Raji (cell line): ENCODE data around the gene FGD3.

Experiments
- POLR2A ChIP-seq: IDR thresholded peaks from 2 replicates; pipeline ENCODE4 v1.6.1; 2011; ENCODE audit warnings: low read depth, low read length, control low read depth; ENCODE audit not compliant: insufficient read depth

The FGD3 gene

GRCh38 chr9:92983984-92984589, 36.8 kb downstream of the FGD3 start:
- no peak for TF ChIP-seq POLR2A

GRCh38 chr9:92984976-92985375, 37.7 kb downstream of the FGD3 start:
- TF ChIP-seq POLR2A = no peak

- TF ChIP-seq POLR2A = no peak
These were observed 39.1 kb downstream of the FGD3 start for GRCh38 chr9:92986176-92987119.

GRCh38 chr9:92988215-92988768, 41.0 kb downstream of the FGD3 start:
- TF ChIP-seq POLR2A = no peak

- TF ChIP-seq POLR2A = no peak
These were observed 42.2 kb downstream of the FGD3 start for GRCh38 chr9:92989561-92989960.

- no peak for TF ChIP-seq POLR2A
These were observed 43.1 kb downstream of the FGD3 start for GRCh38 chr9:92990461-92990860.

- TF ChIP-seq POLR2A = no peak
These were observed 45.2 kb downstream of the FGD3 start for GRCh38 chr9:92992549-92992948.

GRCh38 chr9:93001031-93001430, 53.7 kb downstream of the FGD3 start:
- TF ChIP-seq POLR2A = no peak

GRCh38 chr9:93002700-93003099, 55.4 kb downstream of the FGD3 start:
- TF ChIP-seq POLR2A = no peak

GRCh38 chr9:93003552-93004407, 56.5 kb downstream of the FGD3 start:
- TF ChIP-seq POLR2A = no peak

GRCh38 chr9:93004561-93004960, 57.2 kb downstream of the FGD3 start:
- TF ChIP-seq POLR2A = no peak

GRCh38 chr9:93005876-93006275, 58.6 kb downstream of the FGD3 start:
- no peak for TF ChIP-seq POLR2A

- TF ChIP-seq POLR2A = no peak
These were observed 60.3 kb downstream of the FGD3 start for GRCh38 chr9:93007529-93008058.

- TF ChIP-seq POLR2A = no peak
These were observed 61.1 kb downstream of the FGD3 start for GRCh38 chr9:93008457-93008856.
